GM23338 (cell line): ENCODE results near the gene STKLD1.

ENCODE experiments used
- JUNB ChIP-seq: IDR thresholded peaks from one replicate; pipeline ENCODE4 v1.6.1; 2016; ENCODE audit warnings: antibody characterized with exemption; ENCODE audit not compliant: unreplicated experiment
- POLR2AphosphoS5 ChIP-seq: IDR thresholded peaks from 2 replicates; pipeline ENCODE4 v1.6.1; 2016; ENCODE audit warnings: antibody characterized with exemption, low read depth
- TF ChIP-seq, protein P1 (sequence below), 2 experiments: fragments of 200-600 bp in 1 of 2; sonication (generic) in 1 of 2; conservative IDR thresholded peaks; 2 replicates each; pipeline versions ENCODE4 v1.5.1 to v1.6.1; 2016 to 2017; ENCODE audit warnings: antibody characterized with exemption in 2 of 2, low read depth in 2 of 2, mild to moderate bottlenecking in 2 of 2, moderate library complexity in 1 of 2
- TF ChIP-seq, protein P2 (sequence below): IDR thresholded peaks from one replicate; pipeline ENCODE4 v1.6.1; 2018; ENCODE audit warnings: antibody characterized with exemption; ENCODE audit not compliant: unreplicated experiment

DNA sequence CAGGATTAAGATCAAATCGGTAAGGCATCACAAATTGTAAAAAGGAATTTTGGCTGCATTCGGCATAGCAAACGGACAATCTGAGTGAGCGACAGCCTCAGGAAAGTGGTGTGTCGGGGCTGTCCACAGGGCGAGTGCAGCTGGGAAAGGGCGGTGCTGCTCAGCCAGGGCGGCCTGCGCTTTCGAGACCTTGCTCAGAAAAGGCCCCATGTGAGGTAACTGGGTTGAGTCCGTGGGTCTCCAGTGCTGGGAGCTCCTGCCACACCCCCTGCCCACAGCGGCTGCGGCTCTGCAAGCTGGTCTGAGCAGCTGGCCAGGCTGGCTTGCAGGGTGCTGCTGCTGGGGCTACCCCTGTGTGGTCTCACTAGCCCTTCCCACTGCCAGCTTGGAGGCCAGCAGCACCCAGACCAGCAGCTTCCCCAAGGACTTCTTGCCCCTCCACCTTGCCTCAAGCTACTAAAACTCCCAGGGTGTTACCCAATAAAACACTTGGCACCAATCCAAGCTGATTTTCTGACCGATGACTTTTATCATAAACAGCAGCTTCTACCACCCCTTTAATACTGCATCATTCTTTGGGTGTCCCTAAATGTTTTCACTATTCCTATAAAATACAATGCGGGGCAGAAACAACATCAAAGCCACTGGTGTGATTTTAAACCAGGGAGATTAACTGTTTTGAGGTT lies 13.7 kb upstream of the STKLD1 start:
- TF ChIP-seq JUNB (no peak), POLR2AphosphoS5 (no peak)
- TF ChIP-seq, protein P1, sequence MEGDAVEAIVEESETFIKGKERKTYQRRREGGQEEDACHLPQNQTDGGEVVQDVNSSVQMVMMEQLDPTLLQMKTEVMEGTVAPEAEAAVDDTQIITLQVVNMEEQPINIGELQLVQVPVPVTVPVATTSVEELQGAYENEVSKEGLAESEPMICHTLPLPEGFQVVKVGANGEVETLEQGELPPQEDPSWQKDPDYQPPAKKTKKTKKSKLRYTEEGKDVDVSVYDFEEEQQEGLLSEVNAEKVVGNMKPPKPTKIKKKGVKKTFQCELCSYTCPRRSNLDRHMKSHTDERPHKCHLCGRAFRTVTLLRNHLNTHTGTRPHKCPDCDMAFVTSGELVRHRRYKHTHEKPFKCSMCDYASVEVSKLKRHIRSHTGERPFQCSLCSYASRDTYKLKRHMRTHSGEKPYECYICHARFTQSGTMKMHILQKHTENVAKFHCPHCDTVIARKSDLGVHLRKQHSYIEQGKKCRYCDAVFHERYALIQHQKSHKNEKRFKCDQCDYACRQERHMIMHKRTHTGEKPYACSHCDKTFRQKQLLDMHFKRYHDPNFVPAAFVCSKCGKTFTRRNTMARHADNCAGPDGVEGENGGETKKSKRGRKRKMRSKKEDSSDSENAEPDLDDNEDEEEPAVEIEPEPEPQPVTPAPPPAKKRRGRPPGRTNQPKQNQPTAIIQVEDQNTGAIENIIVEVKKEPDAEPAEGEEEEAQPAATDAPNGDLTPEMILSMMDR (conservative IDR thresholded peaks at IDR 0.05; ENCODE audit: low read depth in 2 of 2), result no peak
- TF ChIP-seq, protein P2, sequence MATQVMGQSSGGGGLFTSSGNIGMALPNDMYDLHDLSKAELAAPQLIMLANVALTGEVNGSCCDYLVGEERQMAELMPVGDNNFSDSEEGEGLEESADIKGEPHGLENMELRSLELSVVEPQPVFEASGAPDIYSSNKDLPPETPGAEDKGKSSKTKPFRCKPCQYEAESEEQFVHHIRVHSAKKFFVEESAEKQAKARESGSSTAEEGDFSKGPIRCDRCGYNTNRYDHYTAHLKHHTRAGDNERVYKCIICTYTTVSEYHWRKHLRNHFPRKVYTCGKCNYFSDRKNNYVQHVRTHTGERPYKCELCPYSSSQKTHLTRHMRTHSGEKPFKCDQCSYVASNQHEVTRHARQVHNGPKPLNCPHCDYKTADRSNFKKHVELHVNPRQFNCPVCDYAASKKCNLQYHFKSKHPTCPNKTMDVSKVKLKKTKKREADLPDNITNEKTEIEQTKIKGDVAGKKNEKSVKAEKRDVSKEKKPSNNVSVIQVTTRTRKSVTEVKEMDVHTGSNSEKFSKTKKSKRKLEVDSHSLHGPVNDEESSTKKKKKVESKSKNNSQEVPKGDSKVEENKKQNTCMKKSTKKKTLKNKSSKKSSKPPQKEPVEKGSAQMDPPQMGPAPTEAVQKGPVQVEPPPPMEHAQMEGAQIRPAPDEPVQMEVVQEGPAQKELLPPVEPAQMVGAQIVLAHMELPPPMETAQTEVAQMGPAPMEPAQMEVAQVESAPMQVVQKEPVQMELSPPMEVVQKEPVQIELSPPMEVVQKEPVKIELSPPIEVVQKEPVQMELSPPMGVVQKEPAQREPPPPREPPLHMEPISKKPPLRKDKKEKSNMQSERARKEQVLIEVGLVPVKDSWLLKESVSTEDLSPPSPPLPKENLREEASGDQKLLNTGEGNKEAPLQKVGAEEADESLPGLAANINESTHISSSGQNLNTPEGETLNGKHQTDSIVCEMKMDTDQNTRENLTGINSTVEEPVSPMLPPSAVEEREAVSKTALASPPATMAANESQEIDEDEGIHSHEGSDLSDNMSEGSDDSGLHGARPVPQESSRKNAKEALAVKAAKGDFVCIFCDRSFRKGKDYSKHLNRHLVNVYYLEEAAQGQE, result no peak
